ENCODE data around the gene RASGRP2. TPM values are rescaled to one million over a fixed set of nuclear protein-coding genes. Genes with fewer than 3 reads are reported as not detected.

Gene RASGRP2
- total RNA-seq, 4 donors from 2014 or later, result 34.5 to 84.9 (median 41.1) TPM

GRCh38 chr11:64679846-64680245, 64.1 kb downstream of the RASGRP2 start:
- TF ChIP-seq CTCF (IDR thresholded peaks at IDR 0.05) (no peak), EP300 (IDR thresholded peaks at IDR 0.05) (no peak), POLR2A (IDR thresholded peaks at IDR 0.05) (no peak), POLR2AphosphoS5 (IDR thresholded peaks at IDR 0.05) (no peak)
- Histone ChIP-seq H3K36me3 (no peaks in the 10 kb centered on the region), H3K4me1 (peaks cover 0 to 12% (median 10%) of the 10 kb centered on the region in 3 donors), H3K27me3 (peaks cover 29% of the 10 kb centered on the region), H3K9me3 (no peaks in the 10 kb centered on the region), H3K27ac (no peak overlapping the region), H3K4me3 (no peak overlapping the region)
- ATAC-seq, result no peak
- WGBS, 2 donors (ENCODE audit: low coverage in 1 of 2), result 88 to 90% methylated on average over 1 of the region's 2 CpGs

- Histone ChIP-seq H3K9me3 (no peaks in the 10 kb centered on the region), H3K4me1 (peaks cover 0 to 14% (median 10%) of the 10 kb centered on the region in 3 donors), H3K36me3 (no peaks in the 10 kb centered on the region), H3K4me3 (no peak overlapping the region), H3K27me3 (peaks cover 29% of the 10 kb centered on the region), H3K27ac (no peak overlapping the region)
- TF ChIP-seq CTCF (IDR thresholded peaks at IDR 0.05) (no peak), POLR2AphosphoS5 (IDR thresholded peaks at IDR 0.05) (no peak), POLR2A (IDR thresholded peaks at IDR 0.05) (no peak), EP300 (IDR thresholded peaks at IDR 0.05) (no peak)
- no peak for ATAC-seq
- 89% methylated on average over 5 of the region's 6 CpGs; no CpG with 5 or more reads in 1 of the 2 donors for WGBS, 2 donors (ENCODE audit: low coverage in 1 of 2)
Measured at GRCh38 chr11:64677441-64678023, 66.4 kb downstream of the RASGRP2 start.

Other genes with a start within 250 kb of the RASGRP2 start
- not detected for gene SLC22A11, start 188.2 kb downstream of the RASGRP2 start, total RNA-seq
- gene SLC22A12, start 152.9 kb downstream of the RASGRP2 start, total RNA-seq, result not detected
- gene NRXN2, start 20.9 kb downstream of the RASGRP2 start, total RNA-seq, result 10 to 100 TPM in 1 of 4 donors, 1 to 10 TPM in 3; 3.4 to 25.4 (median 5.0) TPM
- 10 to 100 TPM; 10.5 to 55.2 (median 32.8) TPM for gene PYGM, start 15.8 kb upstream of the RASGRP2 start, total RNA-seq
- gene SF1, start 34.4 kb upstream of the RASGRP2 start, total RNA-seq, result 100 to 1,000 TPM; 187 to 314 (median 253) TPM
- gene MAP4K2, start 59.1 kb upstream of the RASGRP2 start, total RNA-seq, result 10 to 100 TPM; 17.6 to 24.0 (median 19.6) TPM
- 10 to 100 TPM in 2 of 4 donors, 1 to 10 TPM in 2; 7.1 to 20.9 (median 11.6) TPM for gene MEN1, start 66.4 kb upstream of the RASGRP2 start, total RNA-seq
- gene CDC42BPG, start 100.5 kb upstream of the RASGRP2 start, total RNA-seq, result under 1 TPM; 0.08 to 0.94 (median 0.22) TPM
- 100 to 1,000 TPM in 2 of 4 donors, 10 to 100 TPM in 2; 92.1 to 188 (median 101) TPM for gene EHD1, start 134.5 kb upstream of the RASGRP2 start, total RNA-seq
- 10 to 100 TPM; 18.8 to 27.2 (median 26.3) TPM for gene ATG2A, start 173.1 kb upstream of the RASGRP2 start, total RNA-seq
- 10 to 100 TPM; 20.3 to 41.2 (median 27.0) TPM for gene PPP2R5B, start 180.5 kb upstream of the RASGRP2 start, total RNA-seq
- gene GPHA2, start 191.8 kb upstream of the RASGRP2 start, total RNA-seq, result not detected
- gene MAJIN, start 228.0 kb upstream of the RASGRP2 start, total RNA-seq, result not detected